GM18505 (cell line): ENCODE results near the gene BLOC1S5.
A peak's percentile ranks its signal among the peaks of the same experiment; 100 is the strongest.
"Not testable (repeated sequence)": the region's sequence is repeated elsewhere in the genome, so short reads cannot be mapped to it uniquely, and the experiment has no call there.

Source experiments
- ATAC-seq: cut with Tn5 transposase; IDR thresholded peaks from one replicate; pipeline ENCODE4 v1.9.1; 2021; ENCODE audit not compliant: unreplicated experiment
- POLR2A ChIP-seq: IDR thresholded peaks from 4 replicates; pipeline ENCODE4 v1.6.1; 2011; ENCODE audit warnings: borderline replicate concordance; ENCODE audit not compliant: insufficient read depth, insufficient read length; ENCODE audit errors: extremely low read depth

The BLOC1S5 gene

DNA sequence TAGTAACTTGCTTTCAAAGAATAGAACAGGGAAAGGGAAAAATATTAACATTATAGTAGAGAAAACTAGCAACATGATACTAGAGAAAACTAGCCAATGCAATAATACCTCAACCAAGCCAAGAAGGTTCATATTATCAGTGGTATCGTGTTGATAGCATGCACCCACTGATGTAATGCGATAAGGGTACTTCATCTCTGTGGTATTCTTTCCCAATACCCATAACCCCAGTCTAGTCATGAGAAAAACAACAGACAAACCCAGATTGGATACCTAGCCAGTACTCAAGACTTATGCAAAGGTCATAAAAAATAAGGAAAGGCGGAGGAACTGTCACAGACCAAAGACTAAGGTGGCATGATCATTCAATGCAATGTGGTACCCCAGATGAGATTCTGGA lies 21.0 kb downstream of the BLOC1S5 start:
- ATAC-seq = no peak
- no peak for TF ChIP-seq POLR2A

DNA sequence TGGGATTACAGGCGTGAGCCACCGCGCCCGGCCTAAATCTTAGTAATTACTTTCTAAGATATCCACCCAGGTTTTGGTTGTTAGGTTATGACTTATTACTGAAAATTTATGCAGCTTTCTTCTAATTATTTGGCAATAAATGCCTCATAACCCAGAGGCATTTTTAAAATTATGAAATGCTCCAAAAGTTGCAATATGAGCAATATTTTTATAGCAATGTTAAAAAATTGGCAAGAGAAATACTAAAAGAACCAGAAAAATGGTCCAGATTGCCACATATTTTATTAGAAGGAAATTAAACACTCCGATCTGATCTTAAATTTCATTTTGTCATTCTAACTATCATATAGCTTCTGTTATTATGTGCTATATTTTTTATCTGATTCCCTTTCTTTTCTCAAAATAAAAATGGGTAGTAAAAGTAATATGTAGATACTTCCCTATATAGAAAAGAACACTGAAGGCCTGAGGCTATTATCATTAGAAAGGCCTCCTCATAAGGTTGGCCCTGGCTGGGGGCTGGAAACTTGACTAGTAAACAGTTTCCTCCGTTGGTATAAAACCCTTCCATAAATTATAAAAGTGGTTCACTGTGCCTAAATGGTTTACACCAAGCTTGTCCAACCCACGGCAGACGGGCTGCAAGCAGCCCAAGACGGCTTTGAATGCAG lies 22.1 kb downstream of the BLOC1S5 start:
- ATAC-seq = no peak
- no peak for TF ChIP-seq POLR2A

DNA sequence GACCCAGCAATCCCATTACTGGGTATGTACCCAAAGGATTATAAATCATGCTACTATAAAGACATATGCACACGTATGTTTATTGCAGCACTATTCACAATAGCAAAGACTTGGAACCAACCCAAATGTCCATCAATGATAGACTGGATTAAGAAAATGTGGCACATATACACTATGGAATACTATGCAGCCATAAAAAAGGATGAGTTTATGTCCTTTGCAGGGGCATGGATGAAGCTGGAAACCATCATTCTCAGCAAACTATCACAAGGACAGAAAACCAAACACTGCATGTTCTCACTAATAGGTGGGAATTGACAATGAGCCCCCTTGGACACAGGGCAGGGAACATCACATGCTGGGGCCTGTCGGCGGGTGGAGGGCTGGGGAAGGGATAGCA lies 30.1 kb downstream of the BLOC1S5 start:
- ATAC-seq = not testable (repeated sequence)

DNA sequence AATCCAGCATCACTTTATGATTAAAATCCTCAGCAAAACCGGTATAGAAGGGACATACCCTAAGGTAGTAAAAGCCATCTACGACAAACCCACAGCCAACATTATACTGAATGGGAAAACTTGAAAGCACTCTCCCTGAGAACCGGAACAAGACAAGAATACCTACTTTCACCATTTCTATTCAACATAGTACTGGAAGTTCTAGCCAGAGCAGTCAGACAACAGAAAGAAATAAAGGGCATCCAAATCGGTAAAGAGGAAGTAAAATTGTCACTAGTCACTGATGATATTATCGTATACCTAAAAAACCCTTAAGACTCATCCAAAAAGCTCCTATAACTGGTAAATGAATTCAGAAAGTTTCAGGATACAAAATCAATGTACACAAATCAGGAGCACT lies 33.3 kb downstream of the BLOC1S5 start:
- no peak for TF ChIP-seq POLR2A

DNA sequence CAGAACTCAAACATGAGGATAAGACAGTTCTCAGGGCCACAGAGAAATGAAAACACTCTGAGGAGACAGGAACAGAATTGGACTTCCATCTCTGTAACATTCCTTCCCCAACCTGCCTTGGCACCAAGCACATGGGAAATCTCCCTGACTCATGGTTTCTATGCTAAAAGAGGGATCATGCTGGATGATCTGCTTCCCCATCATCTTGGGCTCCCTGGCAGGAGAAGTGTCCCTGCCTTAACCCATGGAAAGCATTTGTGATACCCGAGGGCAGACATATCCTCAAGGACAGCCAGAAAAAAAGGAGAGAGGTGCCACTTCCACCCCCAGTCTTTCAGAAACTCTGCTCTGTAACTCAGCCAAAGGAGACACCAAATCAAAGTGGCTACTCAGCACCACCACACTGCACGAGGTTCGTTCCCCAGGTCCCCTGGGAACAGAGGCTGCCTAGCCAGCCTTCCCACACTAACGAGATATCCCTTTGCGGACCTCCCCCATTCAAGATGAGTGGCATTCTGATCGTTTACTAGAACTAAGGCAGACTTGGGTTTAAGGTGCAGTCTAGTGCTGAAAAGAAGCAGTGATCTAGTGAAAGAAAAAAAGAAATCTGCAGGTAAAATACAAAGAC lies 34.8 kb downstream of the BLOC1S5 start:
- TF ChIP-seq POLR2A = no peak
- ATAC-seq = no peak

More for the DNA sequence above, 33.3 kb downstream of the BLOC1S5 start:
- no peak for ATAC-seq

DNA sequence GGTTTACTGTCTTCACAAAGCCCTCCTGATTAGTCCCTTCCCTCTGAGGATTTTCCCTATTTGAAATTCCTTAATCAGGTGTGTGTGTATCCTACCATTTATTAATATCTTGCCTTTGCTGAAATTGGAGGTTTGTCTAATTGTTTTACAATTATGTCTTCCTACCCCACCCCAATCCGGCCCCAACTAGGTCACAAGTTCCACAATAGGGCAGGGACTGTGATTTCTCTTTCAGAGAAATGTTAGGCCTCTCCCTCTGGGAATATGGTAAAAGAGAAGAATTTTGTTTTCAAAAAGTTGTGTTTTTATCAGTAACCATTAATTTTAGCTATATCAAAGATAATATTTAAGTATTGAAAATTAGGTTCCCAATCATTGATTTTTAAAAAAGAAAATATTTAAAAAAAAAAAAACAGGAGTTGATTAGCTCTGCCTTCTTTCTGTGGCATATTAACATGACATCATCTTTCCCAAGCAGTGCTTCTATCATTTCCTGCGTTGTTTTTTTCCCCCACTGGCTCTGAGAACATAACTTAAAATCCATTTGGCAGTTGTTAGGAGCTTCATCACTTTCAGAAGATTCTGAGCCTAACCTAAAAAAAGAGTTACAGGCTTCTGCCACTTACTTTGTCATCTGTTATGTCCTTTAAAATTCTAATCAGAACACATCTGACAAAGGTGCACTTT lies 36.1 kb downstream of the BLOC1S5 start:
- ATAC-seq = no peak

DNA sequence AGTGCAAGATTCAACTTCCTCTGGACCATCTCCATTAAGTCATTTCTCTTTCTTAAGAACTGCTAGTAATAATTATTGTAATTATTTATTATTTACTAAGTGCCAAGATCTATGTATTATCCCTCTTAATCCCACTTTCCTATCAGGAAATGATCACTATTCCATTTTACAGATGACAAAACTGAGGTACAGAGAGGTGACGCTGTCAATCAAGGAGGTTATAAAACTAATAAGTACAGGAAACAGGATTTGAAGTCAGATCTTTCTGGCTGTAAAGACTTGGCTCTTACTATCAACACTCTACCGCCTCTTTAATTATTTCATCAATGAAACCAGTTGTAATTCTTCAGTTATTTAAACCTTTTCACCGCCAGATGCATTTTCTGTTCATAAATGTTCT lies 37.4 kb downstream of the BLOC1S5 start:
- no peak for ATAC-seq
- no peak for TF ChIP-seq POLR2A

More for the DNA sequence above, 36.1 kb downstream of the BLOC1S5 start:
- TF ChIP-seq POLR2A = no peak

DNA sequence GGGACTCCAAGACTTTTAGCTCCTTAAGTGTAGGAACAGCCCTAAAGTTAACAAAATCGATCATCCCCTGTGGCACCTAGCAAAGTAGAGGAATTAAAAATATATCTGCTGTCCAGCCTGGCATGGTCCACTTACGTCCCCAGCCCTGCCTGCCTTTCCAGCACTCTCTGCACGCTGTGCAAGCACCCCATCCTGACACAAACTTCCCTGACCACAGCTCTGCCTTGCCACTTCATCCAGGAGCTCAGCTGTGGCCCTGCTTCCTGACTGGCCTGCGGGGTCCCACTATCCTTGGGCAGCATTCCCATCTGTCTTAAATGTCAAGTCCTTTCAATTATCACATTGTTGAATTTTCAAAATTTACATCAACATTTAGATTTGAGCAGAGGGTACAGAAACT lies 39.0 kb downstream of the BLOC1S5 start:
- no peak for ATAC-seq
- TF ChIP-seq POLR2A = no peak

DNA sequence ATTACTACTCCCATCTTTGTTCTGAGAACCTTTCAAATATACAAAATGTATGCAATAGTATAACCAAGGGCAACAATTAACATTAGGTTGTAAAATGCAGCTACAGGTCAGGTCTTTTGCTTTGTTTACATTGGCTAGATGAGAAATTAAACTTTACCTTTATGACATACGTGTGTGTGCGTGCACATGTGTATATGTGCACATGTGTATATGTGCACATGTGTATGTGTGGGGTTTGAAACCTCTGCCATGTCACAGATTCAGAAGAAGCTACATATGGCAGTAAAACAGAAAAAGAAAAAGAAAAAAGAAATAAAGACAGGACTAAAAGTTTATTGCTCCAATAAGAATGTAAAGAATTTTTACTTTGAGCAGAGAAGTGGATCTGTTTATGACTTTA lies 40.6 kb downstream of the BLOC1S5 start:
- TF ChIP-seq POLR2A = no peak

DNA sequence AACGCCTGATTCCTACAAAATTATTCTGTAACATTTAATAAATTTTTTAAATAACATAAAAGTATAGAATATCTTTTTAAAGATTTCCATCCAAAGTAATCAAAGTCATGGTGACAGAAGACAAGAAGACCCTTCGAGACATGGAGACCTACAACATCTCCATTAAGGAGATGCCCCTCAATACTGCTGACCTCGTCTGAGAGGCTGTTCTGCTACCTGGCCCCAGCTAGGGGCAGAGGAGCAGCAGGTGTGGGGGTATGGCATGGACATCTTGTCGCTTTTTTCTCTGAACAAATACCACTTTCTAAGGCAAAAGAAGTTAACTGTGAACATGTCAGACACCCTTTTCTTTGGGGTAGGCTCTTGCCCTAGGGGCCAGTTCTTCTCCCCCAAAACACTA lies 44.1 kb downstream of the BLOC1S5 start:
- no peak for ATAC-seq
- TF ChIP-seq POLR2A = no peak

More for the DNA sequence above, 40.6 kb downstream of the BLOC1S5 start:
- no peak for ATAC-seq

DNA sequence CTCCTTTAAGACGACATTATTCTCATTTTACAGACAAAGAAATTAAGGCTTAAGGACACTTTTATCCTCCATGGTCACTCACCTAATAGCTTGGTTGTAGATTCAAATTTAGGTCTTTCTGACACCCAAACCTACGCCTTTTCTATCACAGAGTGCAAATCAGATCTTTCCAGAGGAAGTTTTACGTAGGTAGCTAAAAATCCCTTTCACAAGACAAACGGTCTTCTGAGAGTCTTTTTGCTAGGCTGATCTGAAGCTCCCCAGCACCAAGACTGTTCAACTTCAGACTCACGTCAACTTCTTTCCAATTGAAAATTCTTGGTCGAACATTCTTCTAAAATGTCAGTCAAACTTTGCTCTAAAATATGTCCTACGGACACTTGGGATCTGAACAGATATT lies 46.5 kb downstream of the BLOC1S5 start:
- TF ChIP-seq POLR2A = no peak
- ATAC-seq = no peak

DNA sequence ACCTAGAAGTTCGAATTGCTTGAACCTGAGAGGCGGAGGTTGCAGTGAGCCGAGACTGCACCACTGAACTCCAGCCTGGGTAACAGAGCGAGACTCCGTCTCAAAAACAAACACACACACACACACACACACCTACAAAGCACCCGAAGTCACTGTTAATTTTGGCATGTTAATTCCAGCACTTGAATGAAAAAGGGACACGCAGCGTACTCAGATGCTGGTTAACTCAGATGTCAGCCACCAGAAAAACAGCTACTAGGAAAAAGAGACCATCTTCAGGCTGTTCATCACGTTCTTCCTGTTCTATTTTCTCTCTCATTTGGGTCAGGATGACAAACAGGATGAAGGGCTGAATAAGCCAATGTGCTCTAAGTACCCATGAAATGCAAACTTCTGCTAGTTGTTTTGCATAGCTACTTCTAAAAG lies 46.9 kb downstream of the BLOC1S5 start:
- peak; percentile 81 for ATAC-seq
- peak; percentile 61 for TF ChIP-seq POLR2A

DNA sequence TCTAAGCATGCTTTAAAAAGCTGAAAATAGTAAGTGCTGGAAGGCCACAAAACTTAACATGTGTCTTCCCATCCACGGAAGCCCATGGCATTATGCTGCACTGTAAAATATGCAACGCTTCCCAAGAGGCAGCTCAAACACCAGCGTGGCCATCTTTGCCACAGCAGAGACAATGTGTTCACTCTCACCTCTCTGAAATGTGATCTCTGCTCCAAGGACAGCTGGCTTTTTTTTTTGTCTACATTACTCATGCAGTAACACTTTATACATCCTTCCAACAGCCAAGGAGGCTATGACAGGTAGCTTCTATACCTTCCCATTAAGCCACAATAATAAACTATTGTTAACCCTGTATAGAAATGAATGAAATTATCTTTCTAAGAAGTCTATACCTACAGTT lies 49.2 kb downstream of the BLOC1S5 start:
- TF ChIP-seq POLR2A = no peak
- ATAC-seq = no peak

DNA sequence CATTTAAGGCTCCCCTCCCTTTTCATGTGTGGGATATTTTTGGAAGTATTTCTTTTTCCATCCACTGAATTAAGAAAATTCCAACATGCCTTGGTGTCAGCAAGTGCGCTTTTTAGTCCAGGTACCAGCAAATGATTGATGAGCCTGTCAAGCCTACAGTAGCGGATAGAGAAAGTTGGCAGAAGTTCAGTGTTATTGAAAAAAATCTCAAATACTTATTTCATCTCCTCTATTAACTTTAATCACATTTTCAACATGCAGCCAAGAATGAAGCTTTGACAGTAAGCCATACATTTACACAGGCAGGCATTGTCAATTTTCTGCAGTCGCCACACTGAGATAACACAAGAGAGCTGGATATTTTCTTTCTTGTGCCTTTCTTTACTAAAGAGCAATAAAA lies 50.4 kb downstream of the BLOC1S5 start:
- ATAC-seq = no peak

More for the DNA sequence above, 50.4 kb downstream of the BLOC1S5 start:
- no peak for TF ChIP-seq POLR2A
